SU-DHL-6 (cell line): Measurements from ENCODE around the gene HSD17B13.
A peak's percentile ranks its signal among the peaks of the same experiment; 100 is the strongest.
"Not testable (repeated sequence)": the region's sequence is repeated elsewhere in the genome, so short reads cannot be mapped to it uniquely, and the experiment has no call there.

Experiments
- H2AFZ ChIP-seq: fragments of 200-600 bp; sonication (generic); 2 replicates; pipeline ENCODE4 v1.6.1; 2014; ENCODE audit warnings: low read depth, mild to moderate bottlenecking, moderate library complexity, mixed read lengths, antibody characterized with exemption, low read length; ENCODE audit not compliant: severe bottlenecking
- H3F3A ChIP-seq: fragments of 200-600 bp; shearing (Covaris generic); 2 replicates; pipeline ENCODE4 v1.6.0; 2016; ENCODE audit warnings: antibody characterized with exemption, mild to moderate bottlenecking; ENCODE audit not compliant: insufficient read depth
- H3K27ac ChIP-seq: fragments of 200-600 bp; sonication (generic); 2 replicates; pipeline ENCODE4 v1.5.1; 2016; ENCODE audit warnings: low read depth, mild to moderate bottlenecking, low read length, moderate library complexity, mixed read lengths
- H3K27me3 ChIP-seq: fragments of 200-600 bp; sonication (generic), shearing (Covaris generic); 2 replicates; pipeline ENCODE4 v1.6.0; 2014; ENCODE audit warnings: mild to moderate bottlenecking, low read length
- H3K36me3 ChIP-seq: fragments of 200-600 bp; sonication (generic); 2 replicates; pipeline ENCODE4 v1.6.1; 2014; ENCODE audit warnings: mild to moderate bottlenecking, low read length, mixed read lengths
- H3K4me2 ChIP-seq: fragments of 300-600, 200-600 bp; shearing (Covaris generic), sonication (generic); 2 replicates; pipeline ENCODE4 v1.6.0; 2014; ENCODE audit warnings: low read length, low read depth, mild to moderate bottlenecking; ENCODE audit not compliant: poor library complexity, severe bottlenecking
- H3K4me3 ChIP-seq: fragments of 200-600 bp; sonication (generic); 2 replicates; pipeline ENCODE4 v1.5.1; 2014; ENCODE audit warnings: antibody characterized with exemption, low read length, mild to moderate bottlenecking, mixed read lengths; ENCODE audit not compliant: insufficient read depth, poor library complexity, severe bottlenecking
- H3K79me2 ChIP-seq: fragments of 200-600 bp; sonication (generic); 2 replicates; pipeline ENCODE4 v1.6.1; 2014; ENCODE audit warnings: mild to moderate bottlenecking, low read length, moderate library complexity; ENCODE audit not compliant: insufficient read depth
- H3K9ac ChIP-seq: fragments of 200-600 bp; sonication (generic); 2 replicates; pipeline ENCODE4 v1.7.0; 2014; ENCODE audit warnings: mild to moderate bottlenecking, low read length
- H3K9me2 ChIP-seq: fragments of 200-600 bp; sonication (generic); replicated peaks from 2 replicates; pipeline ENCODE4 v1.6.1; 2014; ENCODE audit warnings: low read length; ENCODE audit not compliant: insufficient read depth
- H3K9me3 ChIP-seq: fragments of 200-600 bp; sonication (generic); 2 replicates; pipeline ENCODE4 v1.6.1; 2014; ENCODE audit warnings: low read length, mixed read lengths; ENCODE audit not compliant: insufficient read depth
- H4K20me1 ChIP-seq: fragments of 200-600 bp; sonication (generic); 2 replicates; pipeline ENCODE4 v1.6.1; 2014; ENCODE audit warnings: low read depth, mild to moderate bottlenecking, antibody characterized with exemption, low read length, moderate library complexity, mixed read lengths
- CTCF ChIP-seq: fragments of 200-600 bp; sonication (generic); IDR thresholded peaks from one replicate; pipeline ENCODE4 v1.5.1; 2017; ENCODE audit warnings: antibody characterized with exemption, mild to moderate bottlenecking, low read length, moderate library complexity; ENCODE audit not compliant: insufficient read depth, poor library complexity, severe bottlenecking
- EZH2phosphoT487 ChIP-seq: fragments of 200-600 bp; sonication (generic), shearing (Covaris generic); conservative IDR thresholded peaks from 2 replicates; pipeline ENCODE4 v1.6.1; 2018; ENCODE audit warnings: mild to moderate bottlenecking, antibody characterized with exemption, low read length, moderate library complexity, mixed read lengths

HSD17B13 gene

GRCh38 chr4:87353592-87353991 lies 30.9 kb upstream of the HSD17B13 start:
- no peaks in the 10 kb centered on the region for H4K20me1 ChIP-seq
- no peaks in the 10 kb centered on the region for H3K36me3 ChIP-seq
- no peak overlapping the region for H3K4me3 ChIP-seq
- H3K9me3 ChIP-seq: no peaks in the 10 kb centered on the region
- no peaks in the 10 kb centered on the region for H3K27me3 ChIP-seq
- H2AFZ ChIP-seq: no peak overlapping the region
- no peaks in the 10 kb centered on the region for H3K79me2 ChIP-seq
- no peak overlapping the region for H3K9ac ChIP-seq
- TF ChIP-seq CTCF (peak; percentile 33), EZH2phosphoT487 (no peak)
- H3F3A ChIP-seq: no peaks in the 10 kb centered on the region
- no peak overlapping the region for H3K27ac ChIP-seq
- no peak overlapping the region for H3K4me2 ChIP-seq
- H3K9me2 ChIP-seq: no peaks in the 10 kb centered on the region

GRCh38 chr4:87345139-87345538 lies 22.5 kb upstream of the HSD17B13 start:
- TF ChIP-seq CTCF: no peak
- TF ChIP-seq EZH2phosphoT487: no peak
- H3F3A ChIP-seq: no peaks in the 10 kb centered on the region
- H3K9ac ChIP-seq: no peak overlapping the region
- H2AFZ ChIP-seq: no peak overlapping the region
- no peaks in the 10 kb centered on the region for H3K36me3 ChIP-seq
- H3K79me2 ChIP-seq: no peaks in the 10 kb centered on the region
- no peaks in the 10 kb centered on the region for H3K9me3 ChIP-seq
- H3K9me2 ChIP-seq: no peaks in the 10 kb centered on the region
- no peak overlapping the region for H3K4me2 ChIP-seq
- no peaks in the 10 kb centered on the region for H3K27me3 ChIP-seq
- H4K20me1 ChIP-seq: no peaks in the 10 kb centered on the region
- no peak overlapping the region for H3K27ac ChIP-seq
- no peak overlapping the region for H3K4me3 ChIP-seq

GRCh38 chr4:87342872-87343271 lies 20.2 kb upstream of the HSD17B13 start:
- Histone ChIP-seq H3F3A (no peaks in the 10 kb centered on the region), H3K27ac (no peak overlapping the region), H3K9ac (no peak overlapping the region), H3K9me3 (no peaks in the 10 kb centered on the region), H3K4me3 (no peak overlapping the region), H4K20me1 (no peaks in the 10 kb centered on the region), H3K79me2 (no peaks in the 10 kb centered on the region), H2AFZ (no peak overlapping the region), H3K4me2 (no peak overlapping the region), H3K27me3 (no peaks in the 10 kb centered on the region), H3K9me2 (no peaks in the 10 kb centered on the region), H3K36me3 (no peaks in the 10 kb centered on the region)
- TF ChIP-seq CTCF (no peak), EZH2phosphoT487 (no peak)

GRCh38 chr4:87341954-87342635 lies 19.4 kb upstream of the HSD17B13 start:
- H3K27ac ChIP-seq, H4K20me1 ChIP-seq, H3K36me3 ChIP-seq, H3K9ac ChIP-seq, H2AFZ ChIP-seq, H3K4me2 ChIP-seq, H3K9me2 ChIP-seq, H3K27me3 ChIP-seq, H3K79me2 ChIP-seq, H3K9me3 ChIP-seq, H3K4me3 ChIP-seq, H3F3A ChIP-seq: not testable (repeated sequence)
